Measurements from ENCODE around the gene ZIK1. TPM values are rescaled to one million over a fixed set of nuclear protein-coding genes. Genes with fewer than 3 reads are reported as not detected.

ZIK1 gene
- total RNA-seq, 2 experiments from 2014 or later = 6.9 to 7.1 TPM

- peaks cover 28 to 71% of the 10 kb centered on the region in 2 experiments for H3K9me3 ChIP-seq (ENCODE audit: control insufficient read depth in 1 of 2, insufficient read depth in 1 of 2, low read length in 2 of 2)
- no peak for TF ChIP-seq CTCF (IDR thresholded peaks at IDR 0.05)
- H3K27ac ChIP-seq (ENCODE audit: low read depth in 1 of 2, low read length in 2 of 2) = no peak overlapping the region
- H3K27me3 ChIP-seq (ENCODE audit: control insufficient read depth in 1 of 2, insufficient read depth in 2 of 2, low read length in 2 of 2) = no peaks in the 10 kb centered on the region
- Mint-ChIP-seq H3K4me3 (no peak overlapping the region), H3K27me3 (no peaks in the 10 kb centered on the region), H3K36me3 (ENCODE audit: low read depth) (peaks cover 89% of the 10 kb centered on the region), H3K9me3 (peaks cover 27% of the 10 kb centered on the region), H3K27ac (no peak overlapping the region), H3K4me1 (ENCODE audit: low read depth) (peaks cover 5% of the 10 kb centered on the region)
- H3K4me1 ChIP-seq (ENCODE audit: insufficient read depth, low read length) = no peaks in the 10 kb centered on the region
- peaks cover 50% of the 10 kb centered on the region for H3K36me3 ChIP-seq (ENCODE audit: insufficient read depth, low read length)
- ChIA-PET CTCF (no interaction called here), POLR2A (no interaction called here)
- no peak for ATAC-seq (ENCODE audit: poor library complexity)
- H3K4me3 ChIP-seq (ENCODE audit: low read length) = no peak overlapping the region
- no peak for DNase-seq
- intact Hi-C loops (cut with DNase I, micrococcal nuclease) = no loop called here
Observed at GRCh38 chr19:57642396-57643046, 58.6 kb downstream of the ZIK1 start.

Other genes with a start within 250 kb of the ZIK1 start
- gene ZNF304, start 232.9 kb upstream of the ZIK1 start, total RNA-seq = 1 to 10 TPM; 4.9 to 5.4 TPM
- 10 to 100 TPM; 11.5 to 12.7 TPM for gene TRAPPC2B, start 220.6 kb upstream of the ZIK1 start, total RNA-seq
- gene ZNF547, start 220.6 kb upstream of the ZIK1 start, total RNA-seq = 1 to 10 TPM; 1.4 to 2.1 TPM
- gene ZNF548, start 194.3 kb upstream of the ZIK1 start, total RNA-seq = 10 to 100 TPM; 68.3 to 70.4 TPM
- gene ZNF17, start 173.0 kb upstream of the ZIK1 start, total RNA-seq = 1 to 10 TPM; 9.3 to 10.0 TPM
- 1 to 10 TPM; 5.7 to 6.2 TPM for gene ZNF749, start 148.8 kb upstream of the ZIK1 start, total RNA-seq
- gene VN1R1, start 127.0 kb upstream of the ZIK1 start, total RNA-seq = under 1 TPM; 0.11 to 0.16 TPM
- gene ZNF772, start 106.6 kb upstream of the ZIK1 start, total RNA-seq = 1 to 10 TPM; 2.5 to 3.2 TPM
- gene ZNF419, start 96.4 kb upstream of the ZIK1 start, total RNA-seq = 1 to 10 TPM; 8.3 to 9.2 TPM
- gene ZNF773, start 84.2 kb upstream of the ZIK1 start, total RNA-seq = 10 to 100 TPM; 20.3 to 22.3 TPM
- 10 to 100 TPM; 10.1 to 11.1 TPM for gene ZNF549, start 56.8 kb upstream of the ZIK1 start, total RNA-seq
- gene ZNF550, start 24.3 kb upstream of the ZIK1 start, total RNA-seq = 10 to 100 TPM; 15.7 to 20.0 TPM
- 1 to 10 TPM; 5.2 to 5.7 TPM for gene ZNF416, start 5.2 kb upstream of the ZIK1 start, total RNA-seq
- gene ZNF530, start 15.7 kb downstream of the ZIK1 start, total RNA-seq = 1 to 10 TPM; 2.7 to 3.4 TPM
- 10 to 100 TPM; 24.6 to 25.7 TPM for gene ZNF134, start 30.1 kb downstream of the ZIK1 start, total RNA-seq
- 10 to 100 TPM; 29.3 to 30.5 TPM for gene ZNF211, start 49.0 kb downstream of the ZIK1 start, total RNA-seq
- gene ZSCAN4, start 84.8 kb downstream of the ZIK1 start, total RNA-seq = not detected
- 10 to 100 TPM; 11.4 to 11.6 TPM for gene ZNF551, start 97.8 kb downstream of the ZIK1 start, total RNA-seq
- 10 to 100 TPM; 16.9 to 18.0 TPM for gene ZNF154, start 125.1 kb downstream of the ZIK1 start, total RNA-seq
- 10 to 100 TPM; 12.3 to 12.4 TPM for gene ZNF671, start 143.5 kb downstream of the ZIK1 start, total RNA-seq
- 10 to 100 TPM; 21.7 to 28.4 TPM for gene ZNF776, start 162.7 kb downstream of the ZIK1 start, total RNA-seq
- gene ZNF586, start 185.5 kb downstream of the ZIK1 start, total RNA-seq = 10 to 100 TPM; 51.1 to 53.4 TPM
- gene ZNF552, start 230.8 kb downstream of the ZIK1 start, total RNA-seq = 10 to 100 TPM; 22.2 to 22.3 TPM
- 10 to 100 TPM; 23.0 to 23.8 TPM for gene ZNF587B, start 246.2 kb downstream of the ZIK1 start, total RNA-seq